Naive thymus-derived CD4-positive, alpha-beta T cell (primary cell): ENCODE results near the gene RAB3C. TPM values are rescaled to one million over a fixed set of nuclear protein-coding genes. Genes with fewer than 3 reads are reported as not detected.

Experiments used
- ATAC-seq: fragments of 150-1000 bp; cut with Tn5 transposase; 2 replicates; pipeline ENCODE4 v1.10.0; 2021; ENCODE audit warnings: mild to moderate bottlenecking, moderate library complexity
- CTCF ChIA-PET: fragments of 350-600 bp; sonication (Branson Sonifier 250); formaldehyde crosslinking; loops from one replicate; lab custom pipeline; 2021; ENCODE audit warnings: antibody characterized with exemption; lab: Charles Lee
- POLR2A ChIA-PET: fragments of 350-600 bp; sonication (Branson Sonifier 250); formaldehyde crosslinking; loops from one replicate; lab custom pipeline; 2021; ENCODE audit warnings: antibody characterized with exemption, inconsistent platforms; lab: Charles Lee
- DNase-seq, 9 donors: peaks; one replicate each; pipeline versions ENCODE4 v3.0.0 to v3.0.0-alpha.2; 2020 to 2022; ENCODE audit warnings: mixed read lengths in 1 of 9
- H3K27ac ChIP-seq: one replicate; pipeline ENCODE4 v1.7.0; 2013; ENCODE audit warnings: mild to moderate bottlenecking, low read depth, low read length, moderate library complexity
- H3K27me3 ChIP-seq, 2 donors: one replicate each; pipeline ENCODE4 v1.7.0; 2013; ENCODE audit warnings: low read length in 2 of 2, mild to moderate bottlenecking in 2 of 2, moderate library complexity in 2 of 2; ENCODE audit not compliant: control insufficient read depth in 2 of 2, insufficient read depth in 2 of 2
- H3K36me3 ChIP-seq, 3 experiments: 1 replicate in 2 of 3; 2 replicates in 1 of 3; pipeline ENCODE4 v1.7.0; 2013; ENCODE audit warnings: low read length in 3 of 3, mild to moderate bottlenecking in 3 of 3, moderate library complexity in 1 of 3; ENCODE audit not compliant: insufficient read depth in 3 of 3, control insufficient read depth in 2 of 3
- H3K4me1 ChIP-seq, 2 donors: one replicate each; pipeline ENCODE4 v1.7.0; 2013; ENCODE audit warnings: low read length in 2 of 2, mild to moderate bottlenecking in 2 of 2, moderate library complexity in 1 of 2; ENCODE audit not compliant: control insufficient read depth in 2 of 2, insufficient read depth in 2 of 2
- H3K4me3 ChIP-seq: 2 replicates; pipeline ENCODE4 v1.7.0; 2013; ENCODE audit warnings: mild to moderate bottlenecking, low read length
- H3K9me3 ChIP-seq, 3 experiments: 1 replicate in 2 of 3; 2 replicates in 1 of 3; pipeline ENCODE4 v1.7.0; 2013; ENCODE audit warnings: low read length in 3 of 3; ENCODE audit not compliant: control insufficient read depth in 2 of 3
- H3K27ac Mint-ChIP-seq, 9 donors: one replicate each; pipeline ENCODE4 v1.8.0; 2020 to 2022; ENCODE audit warnings: mixed read lengths in 9 of 9, mild to moderate bottlenecking in 8 of 9, moderate library complexity in 5 of 9, inconsistent platforms in 2 of 9
- H3K27me3 Mint-ChIP-seq, 5 donors: one replicate each; pipeline ENCODE4 v1.8.0; 2021 to 2022; ENCODE audit warnings: mixed read lengths in 5 of 5, mild to moderate bottlenecking in 1 of 5
- H3K36me3 Mint-ChIP-seq, 5 donors: one replicate each; pipeline ENCODE4 v1.8.0; 2020 to 2022; ENCODE audit warnings: mixed read lengths in 5 of 5, mild to moderate bottlenecking in 3 of 5, inconsistent platforms in 1 of 5
- H3K4me1 Mint-ChIP-seq, 7 donors: one replicate each; pipeline ENCODE4 v1.8.0; 2020 to 2022; ENCODE audit warnings: mixed read lengths in 7 of 7, mild to moderate bottlenecking in 3 of 7, inconsistent platforms in 1 of 7
- H3K4me3 Mint-ChIP-seq, 10 donors: one replicate each; pipeline ENCODE4 v1.8.0; 2020 to 2022; ENCODE audit warnings: mild to moderate bottlenecking in 10 of 10, mixed read lengths in 10 of 10, moderate library complexity in 6 of 10, inconsistent platforms in 2 of 10
- H3K9me3 Mint-ChIP-seq, 11 donors: one replicate each; pipeline ENCODE4 v1.8.0; 2020 to 2022; ENCODE audit warnings: mixed read lengths in 11 of 11, mild to moderate bottlenecking in 4 of 11, inconsistent platforms in 1 of 11, moderate library complexity in 1 of 11
- intact Hi-C, 2 donors: fragments of 100-400 bp; cut with micrococcal nuclease; formaldehyde crosslinking; loops; one replicate each; pipeline ENCODE4 v1.15.1; 2023
- polyA plus RNA-seq, 2 donors: library from polyadenylated mRNA; unstranded; fragments of 300-500 nt; fragmentation: Illumina TruSeq; gene quantifications; one replicate each; pipeline ENCODE4 v1.2.3, GENCODE V29; 2021
- total RNA-seq, 6 experiments: library from RNA in 5 of 6; stranded (reverse) in 5 of 6; gene quantifications; 1 replicate in 5 of 6; 2 replicates in 1 of 6; pipeline ENCODE4 v1.2.3 and lab custom pipeline; 2021 to 2026

The RAB3C gene
- total and polyA plus RNA-seq, 7 experiments from 2014 or later, result not detected

DNA sequence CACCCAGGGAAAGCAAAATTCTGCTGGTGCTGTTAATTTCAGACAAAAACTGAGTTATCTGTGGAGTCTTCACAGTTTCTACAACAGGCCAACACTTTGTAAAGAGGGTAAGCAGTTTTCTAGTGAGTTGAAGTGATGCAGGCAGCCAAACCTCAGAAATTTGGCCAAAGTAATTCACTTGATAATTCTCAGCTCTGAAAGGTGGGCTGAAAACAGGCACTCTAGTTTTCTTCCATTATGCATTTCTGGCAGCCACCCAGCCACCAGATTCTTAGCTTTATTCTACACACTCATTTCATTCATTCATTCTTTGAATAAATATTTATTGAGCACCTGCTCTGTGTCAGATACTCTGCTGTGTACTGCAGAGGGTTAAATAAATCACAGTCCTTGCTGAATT, 184.2 kb downstream of the RAB3C start:
- Mint-ChIP-seq H3K4me3 (no peak overlapping the region), H3K36me3 (no peaks in the 10 kb centered on the region), H3K27ac (no peak overlapping the region), H3K9me3 (no peaks in the 10 kb centered on the region), H3K4me1 (peaks cover 0 to 6% (median 0%) of the 10 kb centered on the region in 7 donors), H3K27me3 (peaks cover 0 to 11% (median 2%) of the 10 kb centered on the region in 5 donors)
- Histone ChIP-seq H3K4me1 (no peaks in the 10 kb centered on the region), H3K27me3 (no peaks in the 10 kb centered on the region), H3K9me3 (no peaks in the 10 kb centered on the region), H3K36me3 (no peaks in the 10 kb centered on the region), H3K4me3 (no peak overlapping the region), H3K27ac (no peak overlapping the region)
- ChIA-PET POLR2A (no interaction called here), CTCF (no interaction called here)
- ATAC-seq (no peak), DNase-seq (no peak)
- intact Hi-C loops, result no loop called here

DNA sequence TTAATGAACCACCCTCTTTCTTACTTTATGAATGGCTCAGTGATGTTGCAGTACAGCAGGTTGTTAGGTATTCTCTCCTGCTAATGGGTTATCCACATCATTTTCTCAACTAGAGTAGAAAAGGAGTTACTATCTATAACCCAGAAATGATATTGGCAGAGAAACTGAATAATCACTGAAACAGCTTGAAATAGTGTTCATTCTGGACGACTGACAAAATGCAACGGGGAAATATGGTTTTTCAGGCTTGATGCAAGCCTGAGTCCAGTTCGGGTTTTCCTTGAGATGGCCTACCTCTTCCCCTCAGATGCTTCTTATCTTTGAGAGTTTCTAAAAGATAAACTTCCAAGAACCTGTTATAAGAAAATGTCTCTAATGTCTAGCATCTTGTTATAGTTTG, 187.3 kb downstream of the RAB3C start:
- peaks cover 0 to 19% (median 3%) of the 10 kb centered on the region in 5 donors for H3K27me3 Mint-ChIP-seq
- intact Hi-C loops, result no loop called here
- no peaks in the 10 kb centered on the region for H3K36me3 Mint-ChIP-seq
- H3K36me3 ChIP-seq, result no peaks in the 10 kb centered on the region
- no peaks in the 10 kb centered on the region for H3K9me3 Mint-ChIP-seq
- ChIA-PET CTCF (no interaction called here), POLR2A (no interaction called here)
- no peak for ATAC-seq
- H3K4me3 ChIP-seq, result no peak overlapping the region
- H3K27me3 ChIP-seq, result no peaks in the 10 kb centered on the region
- no peak for DNase-seq
- no peaks in the 10 kb centered on the region for H3K4me1 Mint-ChIP-seq
- no peak overlapping the region for H3K27ac Mint-ChIP-seq
- H3K27ac ChIP-seq, result no peak overlapping the region
- no peaks in the 10 kb centered on the region for H3K9me3 ChIP-seq
- no peaks in the 10 kb centered on the region for H3K4me1 ChIP-seq
- H3K4me3 Mint-ChIP-seq, result no peak overlapping the region

DNA sequence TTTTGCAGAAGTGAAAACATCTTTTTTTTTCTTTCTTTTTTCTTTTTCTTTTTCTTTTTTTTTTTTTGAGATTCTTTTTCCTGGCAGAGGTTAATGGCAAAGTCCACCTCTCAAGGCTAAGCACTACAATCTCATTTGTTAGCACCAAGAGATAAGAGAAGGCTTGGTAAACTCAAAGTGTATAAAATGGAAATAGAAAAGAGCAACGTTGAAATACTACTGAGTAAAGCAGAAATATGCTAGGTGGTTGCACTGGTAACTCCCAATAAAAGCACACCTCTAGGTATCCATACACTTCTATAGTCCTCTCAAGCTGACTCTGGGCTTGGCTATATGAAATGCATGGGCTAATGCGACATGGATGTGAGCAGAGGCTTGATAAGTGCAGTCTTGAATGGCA, 188.9 kb downstream of the RAB3C start:
- H3K27ac Mint-ChIP-seq, result no peak overlapping the region
- ATAC-seq (no peak), DNase-seq (no peak)
- intact Hi-C loops, result no loop called here
- Histone ChIP-seq H3K27ac (no peak overlapping the region), H3K4me3 (no peak overlapping the region), H3K27me3 (no peaks in the 10 kb centered on the region), H3K9me3 (no peaks in the 10 kb centered on the region), H3K36me3 (no peaks in the 10 kb centered on the region), H3K4me1 (no peaks in the 10 kb centered on the region)
- peaks cover 0 to 3% (median 0%) of the 10 kb centered on the region in 7 donors for H3K4me1 Mint-ChIP-seq
- CTCF ChIA-PET, result no interaction called here
- POLR2A ChIA-PET, result no interaction called here
- no peak overlapping the region for H3K4me3 Mint-ChIP-seq
- H3K27me3 Mint-ChIP-seq, result peaks cover 0 to 8% (median 3%) of the 10 kb centered on the region in 5 donors
- no peaks in the 10 kb centered on the region for H3K9me3 Mint-ChIP-seq
- H3K36me3 Mint-ChIP-seq, result no peaks in the 10 kb centered on the region

DNA sequence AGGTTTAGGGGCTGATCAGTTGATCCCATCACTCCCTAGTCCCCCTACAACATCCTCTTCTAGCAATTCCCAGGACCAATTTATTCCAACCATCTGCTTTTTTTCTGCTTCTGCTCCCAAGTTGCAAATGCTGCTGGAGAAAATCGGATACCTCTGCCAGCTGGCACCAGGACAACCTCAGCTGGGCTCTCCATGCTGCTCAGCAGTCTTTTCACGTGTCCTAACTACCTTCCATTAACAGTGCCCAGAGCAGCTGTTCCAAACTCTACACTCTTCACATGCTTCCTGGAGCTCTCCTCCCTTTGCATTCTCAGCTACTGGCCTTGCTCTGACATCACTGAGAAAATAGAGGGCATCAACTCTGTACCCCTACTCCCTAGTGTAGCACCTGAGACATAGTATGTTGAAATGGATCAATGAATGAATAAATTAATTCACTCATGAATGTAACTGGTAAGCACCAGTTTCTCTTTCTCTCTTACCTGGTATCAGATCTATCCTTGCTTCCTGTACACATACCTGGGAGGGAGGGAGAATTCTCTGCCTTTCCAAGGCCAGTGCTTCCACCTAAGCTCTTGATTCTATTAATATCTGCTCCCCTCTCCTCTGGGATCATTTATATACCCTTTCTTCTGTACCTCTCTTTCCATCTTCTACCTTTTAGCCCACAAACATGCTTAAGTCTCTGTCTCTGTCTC, 191.0 kb downstream of the RAB3C start:
- no peak for DNase-seq
- Mint-ChIP-seq H3K9me3 (peaks cover 0 to 2% (median 0%) of the 10 kb centered on the region in 11 donors), H3K4me3 (no peak overlapping the region), H3K27ac (no peak overlapping the region), H3K36me3 (no peaks in the 10 kb centered on the region), H3K27me3 (peaks cover 3 to 13% (median 5%) of the 10 kb centered on the region in 5 donors), H3K4me1 (peaks cover 0 to 3% (median 0%) of the 10 kb centered on the region in 7 donors)
- CTCF ChIA-PET, result no interaction called here
- no peak overlapping the region for H3K4me3 ChIP-seq
- no peak overlapping the region for H3K27ac ChIP-seq
- intact Hi-C loops, result no loop called here
- ATAC-seq, result no peak
- no peaks in the 10 kb centered on the region for H3K9me3 ChIP-seq
- H3K36me3 ChIP-seq, result no peaks in the 10 kb centered on the region
- no peaks in the 10 kb centered on the region for H3K27me3 ChIP-seq
- no peaks in the 10 kb centered on the region for H3K4me1 ChIP-seq
- POLR2A ChIA-PET, result no interaction called here

DNA sequence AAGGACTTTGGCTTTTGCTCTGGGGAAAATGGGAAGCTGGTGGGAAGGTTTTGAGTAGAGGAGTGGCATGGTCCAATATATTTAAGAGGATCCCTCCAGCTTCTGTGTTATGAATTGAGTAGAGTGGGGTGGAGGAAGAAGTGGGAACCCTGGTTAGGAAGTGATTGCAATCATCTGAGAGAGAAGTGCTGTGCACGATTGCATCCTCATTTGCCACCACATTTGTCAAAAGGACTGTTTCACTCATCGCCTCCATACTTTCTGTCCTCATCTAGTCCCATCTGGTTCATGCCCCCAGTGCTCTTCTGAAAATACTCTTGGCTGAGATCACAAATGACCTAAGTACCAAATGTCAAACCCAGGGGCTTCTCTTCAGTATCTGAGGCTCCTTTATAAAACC, 192.1 kb downstream of the RAB3C start:
- DNase-seq (no peak), ATAC-seq (no peak)
- ChIA-PET CTCF (no interaction called here), POLR2A (no interaction called here)
- Mint-ChIP-seq H3K27ac (no peak overlapping the region), H3K4me3 (no peak overlapping the region), H3K36me3 (peaks cover 0 to 4% (median 0%) of the 10 kb centered on the region in 5 donors), H3K4me1 (peaks cover 0 to 3% (median 0%) of the 10 kb centered on the region in 7 donors), H3K27me3 (peaks cover 3 to 20% (median 10%) of the 10 kb centered on the region in 5 donors), H3K9me3 (peaks cover 0 to 3% (median 0%) of the 10 kb centered on the region in 11 donors)
- H3K9me3 ChIP-seq, result no peaks in the 10 kb centered on the region
- H3K36me3 ChIP-seq, result no peaks in the 10 kb centered on the region
- no peak overlapping the region for H3K4me3 ChIP-seq
- no peak overlapping the region for H3K27ac ChIP-seq
- no peaks in the 10 kb centered on the region for H3K4me1 ChIP-seq
- no peaks in the 10 kb centered on the region for H3K27me3 ChIP-seq
- intact Hi-C loops, result no loop called here

DNA sequence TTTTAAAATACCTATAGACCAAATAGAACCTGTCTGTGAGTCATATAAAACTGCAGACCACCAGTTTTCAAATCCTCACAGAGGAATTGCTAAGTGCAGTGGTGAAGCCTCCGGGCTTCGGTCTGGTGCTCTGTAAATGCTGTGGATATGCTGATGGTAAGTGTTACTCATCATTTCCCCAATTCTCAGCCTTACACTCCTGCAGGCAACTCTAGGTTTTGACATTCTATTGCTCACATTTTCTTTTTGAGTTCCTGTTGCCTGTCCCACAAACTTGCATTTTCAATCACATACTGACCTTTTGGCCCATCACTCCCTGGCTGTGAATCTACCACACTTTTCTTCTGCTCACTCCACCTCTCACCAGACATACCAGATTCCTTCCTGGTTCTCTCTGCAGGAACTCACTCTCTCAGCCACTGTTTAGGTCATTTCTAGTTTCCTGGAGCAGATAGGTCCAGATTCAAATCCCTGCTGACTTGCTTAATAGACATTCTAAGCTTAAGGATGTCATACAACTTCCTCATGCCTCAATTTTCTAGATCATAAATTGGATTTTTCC, 192.9 kb downstream of the RAB3C start:
- intact Hi-C loops, result no loop called here
- Histone ChIP-seq H3K36me3 (no peaks in the 10 kb centered on the region), H3K27ac (no peak overlapping the region), H3K4me3 (no peak overlapping the region), H3K9me3 (no peaks in the 10 kb centered on the region), H3K4me1 (no peaks in the 10 kb centered on the region), H3K27me3 (no peaks in the 10 kb centered on the region)
- POLR2A ChIA-PET, result no interaction called here
- Mint-ChIP-seq H3K9me3 (peaks cover 0 to 3% (median 0%) of the 10 kb centered on the region in 11 donors), H3K27me3 (peaks cover 3 to 20% (median 10%) of the 10 kb centered on the region in 5 donors), H3K36me3 (peaks cover 0 to 4% (median 0%) of the 10 kb centered on the region in 5 donors), H3K4me1 (peaks cover 0 to 3% (median 0%) of the 10 kb centered on the region in 7 donors), H3K4me3 (no peak overlapping the region), H3K27ac (no peak overlapping the region)
- CTCF ChIA-PET, result no interaction called here
- DNase-seq (no peak), ATAC-seq (peak; percentile 58)

DNA sequence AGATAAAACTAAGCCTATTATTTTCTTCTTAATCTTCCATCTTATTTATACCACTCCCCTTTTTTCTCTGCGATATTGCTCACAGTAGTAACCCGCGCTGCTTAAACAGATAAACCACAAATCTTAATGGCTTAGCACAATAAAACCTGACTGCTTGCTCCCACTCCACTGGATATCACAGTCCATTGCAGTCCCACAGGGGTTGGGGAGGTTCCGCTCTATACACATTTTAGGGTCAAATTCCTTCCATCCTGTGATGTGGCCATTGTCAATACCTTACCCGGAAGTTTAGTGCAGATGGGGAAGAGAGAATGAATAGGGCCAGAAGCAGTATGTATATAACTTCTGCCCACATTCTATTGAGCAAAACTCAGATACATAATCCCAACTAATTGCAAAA, 193.7 kb downstream of the RAB3C start:
- no peak overlapping the region for H3K4me3 ChIP-seq
- ChIA-PET CTCF (interaction anchor here (1.4 kb wide), 1 partner anchor 15 kb away, joined by 5 read pairs; no protein-coding TSS in a partner anchor), POLR2A (no interaction called here)
- intact Hi-C loops, result no loop called here
- H3K4me1 ChIP-seq, result no peaks in the 10 kb centered on the region
- Mint-ChIP-seq H3K36me3 (peaks cover 0 to 4% (median 0%) of the 10 kb centered on the region in 5 donors), H3K9me3 (peaks cover 0 to 3% (median 0%) of the 10 kb centered on the region in 11 donors), H3K4me1 (peaks cover 0 to 3% (median 0%) of the 10 kb centered on the region in 7 donors), H3K4me3 (no peak overlapping the region), H3K27me3 (peaks cover 4 to 21% (median 12%) of the 10 kb centered on the region in 5 donors), H3K27ac (no peak overlapping the region)
- H3K27ac ChIP-seq, result no peak overlapping the region
- H3K9me3 ChIP-seq, result no peaks in the 10 kb centered on the region
- ATAC-seq (no peak), DNase-seq (no peak)
- H3K36me3 ChIP-seq, result no peaks in the 10 kb centered on the region
- no peaks in the 10 kb centered on the region for H3K27me3 ChIP-seq
